HL-60 (cell line): Measurements from ENCODE around the gene RICTOR.

Experiments used
- DNase-seq, 2 experiments: peaks; one replicate each; pipeline ENCODE4 v3.0.0-alpha.2; 2010 to 2020; ENCODE audit warnings: low read depth in 1 of 2, low spot score in 1 of 2
- H3K27ac ChIP-seq: fragments of 250-450 bp; sonication (Bioruptor Pico); replicated peaks from 2 replicates; pipeline ENCODE4 v1.5.1; 2020; ENCODE audit warnings: mild to moderate bottlenecking, moderate library complexity
- H3K27me3 ChIP-seq: fragments of 250-450 bp; sonication (Bioruptor Pico); 2 replicates; pipeline ENCODE4 v1.5.1; 2021; ENCODE audit warnings: mild to moderate bottlenecking, moderate library complexity; ENCODE audit not compliant: insufficient read depth, poor library complexity, severe bottlenecking
- H3K4me3 ChIP-seq: replicated peaks from 2 replicates; pipeline ENCODE4 v1.5.1; 2011; ENCODE audit warnings: mild to moderate bottlenecking, control low read depth, low read length; ENCODE audit not compliant: insufficient read depth
- CTCF ChIP-seq: IDR thresholded peaks from one replicate; pipeline ENCODE4 v1.5.1; 2011; ENCODE audit warnings: low read length, control low read depth, inconsistent platforms; ENCODE audit not compliant: insufficient read depth
- GABPA ChIP-seq: IDR thresholded peaks from 2 replicates; pipeline ENCODE4 v1.6.1; 2012; ENCODE audit warnings: low read depth
- POLR2AphosphoS5 ChIP-seq: IDR thresholded peaks from 2 replicates; pipeline ENCODE4 v1.6.1; 2012; ENCODE audit warnings: low read depth
- REST ChIP-seq: IDR thresholded peaks from 2 replicates; pipeline ENCODE4 v1.6.1; 2012; ENCODE audit warnings: low read depth; ENCODE audit not compliant: insufficient replicate concordance
- SPI1 ChIP-seq: IDR thresholded peaks from 2 replicates; pipeline ENCODE4 v1.6.1; 2012; ENCODE audit warnings: low read depth, mild to moderate bottlenecking, borderline replicate concordance
- long read RNA-seq: library from polyadenylated mRNA; unstranded; transcript quantifications from one replicate; pipeline ENCODE4 v2.0.0, GENCODE V29; 2020

Gene RICTOR, protein sequence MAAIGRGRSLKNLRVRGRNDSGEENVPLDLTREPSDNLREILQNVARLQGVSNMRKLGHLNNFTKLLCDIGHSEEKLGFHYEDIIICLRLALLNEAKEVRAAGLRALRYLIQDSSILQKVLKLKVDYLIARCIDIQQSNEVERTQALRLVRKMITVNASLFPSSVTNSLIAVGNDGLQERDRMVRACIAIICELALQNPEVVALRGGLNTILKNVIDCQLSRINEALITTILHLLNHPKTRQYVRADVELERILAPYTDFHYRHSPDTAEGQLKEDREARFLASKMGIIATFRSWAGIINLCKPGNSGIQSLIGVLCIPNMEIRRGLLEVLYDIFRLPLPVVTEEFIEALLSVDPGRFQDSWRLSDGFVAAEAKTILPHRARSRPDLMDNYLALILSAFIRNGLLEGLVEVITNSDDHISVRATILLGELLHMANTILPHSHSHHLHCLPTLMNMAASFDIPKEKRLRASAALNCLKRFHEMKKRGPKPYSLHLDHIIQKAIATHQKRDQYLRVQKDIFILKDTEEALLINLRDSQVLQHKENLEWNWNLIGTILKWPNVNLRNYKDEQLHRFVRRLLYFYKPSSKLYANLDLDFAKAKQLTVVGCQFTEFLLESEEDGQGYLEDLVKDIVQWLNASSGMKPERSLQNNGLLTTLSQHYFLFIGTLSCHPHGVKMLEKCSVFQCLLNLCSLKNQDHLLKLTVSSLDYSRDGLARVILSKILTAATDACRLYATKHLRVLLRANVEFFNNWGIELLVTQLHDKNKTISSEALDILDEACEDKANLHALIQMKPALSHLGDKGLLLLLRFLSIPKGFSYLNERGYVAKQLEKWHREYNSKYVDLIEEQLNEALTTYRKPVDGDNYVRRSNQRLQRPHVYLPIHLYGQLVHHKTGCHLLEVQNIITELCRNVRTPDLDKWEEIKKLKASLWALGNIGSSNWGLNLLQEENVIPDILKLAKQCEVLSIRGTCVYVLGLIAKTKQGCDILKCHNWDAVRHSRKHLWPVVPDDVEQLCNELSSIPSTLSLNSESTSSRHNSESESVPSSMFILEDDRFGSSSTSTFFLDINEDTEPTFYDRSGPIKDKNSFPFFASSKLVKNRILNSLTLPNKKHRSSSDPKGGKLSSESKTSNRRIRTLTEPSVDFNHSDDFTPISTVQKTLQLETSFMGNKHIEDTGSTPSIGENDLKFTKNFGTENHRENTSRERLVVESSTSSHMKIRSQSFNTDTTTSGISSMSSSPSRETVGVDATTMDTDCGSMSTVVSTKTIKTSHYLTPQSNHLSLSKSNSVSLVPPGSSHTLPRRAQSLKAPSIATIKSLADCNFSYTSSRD (N-terminal part only)
- long read RNA-seq, full-length matches to known transcripts = 3 of 28 reads
- long read RNA-seq, partial matches to known transcripts = 19 of 28 reads
- long read RNA-seq, other reads (novel, unspliced or antisense) = 6 of 28 reads

- Histone ChIP-seq H3K27me3 (no peaks in the 10 kb centered on the region), H3K4me3 (peak within 1 kb of the TSS; percentile 91), H3K27ac (peak within 1 kb of the TSS; percentile 99)
- peak; percentile 48 to 86 for DNase-seq
- TF ChIP-seq POLR2AphosphoS5 (peak; percentile 75), REST (peak; percentile 52), SPI1 (no peak), CTCF (no peak), GABPA (no peak)
Measured at GRCh38 chr5:39074017-39074814, at the start of gene RICTOR. Gene RICTOR (minus strand): TSS chr5:39074399. CDS start chr5:39074377, 22 bp downstream.

DNA sequence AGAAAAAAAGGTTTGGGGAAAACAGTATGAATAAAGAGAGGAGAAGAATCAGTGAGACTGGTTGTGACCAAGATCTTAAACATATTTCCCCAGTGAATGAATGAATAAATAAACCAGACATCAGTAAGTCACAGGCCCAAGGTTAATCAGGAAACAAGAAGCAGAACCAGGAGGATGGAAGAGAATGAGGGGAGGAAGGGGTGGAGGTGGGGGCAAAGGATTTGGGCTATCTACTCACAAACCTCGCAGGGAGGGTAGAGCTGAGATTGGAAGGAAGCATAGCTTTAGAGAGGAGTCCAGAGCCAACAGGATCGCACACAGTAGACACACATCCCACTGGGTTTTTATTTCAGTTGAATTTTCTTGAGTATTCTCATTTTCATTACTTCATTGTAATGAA is 47.7 kb upstream of the RICTOR start:
- H3K27me3 ChIP-seq = no peaks in the 10 kb centered on the region
- no peak overlapping the region for H3K27ac ChIP-seq
- no peak for DNase-seq
- no peak overlapping the region for H3K4me3 ChIP-seq
- TF ChIP-seq SPI1 = no peak
- no peak for TF ChIP-seq POLR2AphosphoS5
- TF ChIP-seq CTCF = no peak
- no peak for TF ChIP-seq REST
- no peak for TF ChIP-seq GABPA

GRCh38 chr5:39121315-39121714 is 47.1 kb upstream of the RICTOR start:
- Histone ChIP-seq H3K4me3 (no peak overlapping the region), H3K27me3 (no peaks in the 10 kb centered on the region), H3K27ac (no peak overlapping the region)
- no peak for TF ChIP-seq POLR2AphosphoS5
- TF ChIP-seq GABPA = no peak
- no peak for TF ChIP-seq SPI1
- no peak for TF ChIP-seq REST
- TF ChIP-seq CTCF = no peak
- no peak for DNase-seq
